Measurements from ENCODE around the gene DAPK2. TPM values are rescaled to one million over a fixed set of nuclear protein-coding genes. Genes with fewer than 3 reads are reported as not detected.

Gene DAPK2
- total and polyA plus RNA-seq, 4 donors, result 2.0 to 8.1 (median 7.0) TPM

DNA sequence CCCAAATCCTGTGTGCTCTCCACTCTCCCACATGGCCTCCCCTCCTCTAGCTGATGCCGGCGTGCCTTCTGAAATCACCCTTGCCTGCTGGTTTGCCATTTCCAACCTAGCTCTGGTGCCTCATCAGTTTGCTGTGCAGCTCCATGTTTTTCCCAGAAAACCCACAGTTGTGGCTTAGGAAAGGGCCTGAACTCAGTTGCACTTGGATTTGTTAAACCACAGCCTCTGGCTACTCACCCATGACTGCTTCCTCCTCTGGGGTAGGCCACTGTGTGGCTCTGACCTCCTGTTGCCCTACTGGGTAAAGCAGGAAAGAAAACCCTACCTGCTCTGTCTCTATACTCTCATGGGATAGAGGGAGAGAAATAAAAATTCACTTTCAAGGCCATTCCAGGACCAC is 97.3 kb downstream of the DAPK2 start:
- WGBS, 2 donors, result 97 to 98% methylated on average over 2 of the region's 2 CpGs
- H3K4me1 ChIP-seq (ENCODE audit: control insufficient read depth in 1 of 2, insufficient read depth in 2 of 2, low read length in 2 of 2), result no peaks in the 10 kb centered on the region
- no peak for ATAC-seq (ENCODE audit: low FRiP score)
- no peak overlapping the region for H3K27ac ChIP-seq (ENCODE audit: low read depth in 1 of 2, low read length in 2 of 2)
- H3K27me3 ChIP-seq (ENCODE audit: control insufficient read depth in 1 of 2, insufficient read depth in 2 of 2, low read length in 1 of 2), result no peaks in the 10 kb centered on the region
- peak in 1 of 2 donors; percentile 38 for DNase-seq
- no peaks in the 10 kb centered on the region for H3K36me3 ChIP-seq (ENCODE audit: control insufficient read depth in 1 of 2, insufficient read depth in 2 of 2, low read length in 1 of 2)
- intact Hi-C loops (cut with DNase I), result no loop called here
- H3K4me3 ChIP-seq (ENCODE audit: low read length in 2 of 2), result no peak overlapping the region
- H3K9me3 ChIP-seq (ENCODE audit: control insufficient read depth, low read length), result no peaks in the 10 kb centered on the region

DNA sequence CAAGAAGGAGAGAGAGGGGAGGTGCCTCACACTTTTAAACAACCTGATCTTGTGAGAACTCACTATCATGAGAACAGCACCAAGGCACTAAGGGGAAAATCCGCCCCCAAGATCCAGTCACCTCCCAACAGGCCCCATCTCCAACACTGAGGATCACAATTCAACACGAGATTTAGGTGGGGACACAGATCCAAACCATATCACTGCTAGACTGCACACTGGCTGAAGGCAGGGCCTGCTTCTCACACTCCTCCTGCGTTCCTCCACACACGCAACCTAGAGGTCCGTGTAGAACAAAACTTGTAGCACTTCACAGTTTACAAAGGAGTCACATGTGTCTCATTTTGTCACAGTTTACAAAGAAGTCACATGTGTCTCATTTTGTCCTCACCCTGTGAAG is 97.8 kb downstream of the DAPK2 start:
- WGBS, 2 donors, result 96 to 97% methylated on average over 5 of the region's 5 CpGs
- peak in 1 of 2 donors; percentile 23 for DNase-seq

DNA sequence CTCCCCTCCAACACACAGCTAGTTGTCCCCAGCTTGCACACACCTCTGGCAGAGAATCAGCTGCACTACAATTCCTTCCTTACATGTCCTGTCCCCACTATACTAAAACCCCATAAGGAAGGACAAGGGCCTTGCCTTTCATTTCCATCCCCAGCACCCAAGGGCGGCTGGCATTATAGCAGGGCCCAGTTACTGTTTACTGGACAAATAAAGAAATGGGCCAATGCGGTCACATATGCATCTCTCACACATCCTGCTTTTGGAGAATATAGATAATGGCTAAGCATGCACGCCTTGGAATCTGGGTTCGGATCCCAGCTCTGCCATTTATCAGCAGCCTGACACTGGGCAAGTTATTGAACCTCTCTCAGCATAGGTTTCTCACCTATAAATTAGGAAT is 99.1 kb downstream of the DAPK2 start:
- ATAC-seq (ENCODE audit: low FRiP score) (no peak), DNase-seq (peak in 1 of 2 donors; percentile 23)
- Histone ChIP-seq H3K4me3 (ENCODE audit: low read length in 2 of 2) (no peak overlapping the region), H3K4me1 (ENCODE audit: control insufficient read depth in 1 of 2, insufficient read depth in 2 of 2, low read length in 2 of 2) (no peaks in the 10 kb centered on the region), H3K36me3 (ENCODE audit: control insufficient read depth in 1 of 2, insufficient read depth in 2 of 2, low read length in 1 of 2) (no peaks in the 10 kb centered on the region), H3K27ac (ENCODE audit: low read depth in 1 of 2, low read length in 2 of 2) (no peak overlapping the region), H3K9me3 (ENCODE audit: control insufficient read depth, low read length) (no peaks in the 10 kb centered on the region), H3K27me3 (ENCODE audit: control insufficient read depth in 1 of 2, insufficient read depth in 2 of 2, low read length in 1 of 2) (no peaks in the 10 kb centered on the region)
- WGBS, 2 donors, result 96 to 97% methylated on average over 4 of the region's 4 CpGs
- intact Hi-C loops (cut with DNase I), result no loop called here

More for the DNA sequence above, 97.8 kb downstream of the DAPK2 start:
- H3K27me3 ChIP-seq (ENCODE audit: control insufficient read depth in 1 of 2, insufficient read depth in 2 of 2, low read length in 1 of 2), result no peaks in the 10 kb centered on the region
- H3K27ac ChIP-seq (ENCODE audit: low read depth in 1 of 2, low read length in 2 of 2), result no peak overlapping the region
- no peak for ATAC-seq (ENCODE audit: low FRiP score)
- H3K36me3 ChIP-seq (ENCODE audit: control insufficient read depth in 1 of 2, insufficient read depth in 2 of 2, low read length in 1 of 2), result no peaks in the 10 kb centered on the region
- H3K4me1 ChIP-seq (ENCODE audit: control insufficient read depth in 1 of 2, insufficient read depth in 2 of 2, low read length in 2 of 2), result no peaks in the 10 kb centered on the region
- H3K4me3 ChIP-seq (ENCODE audit: low read length in 2 of 2), result no peak overlapping the region
- no peaks in the 10 kb centered on the region for H3K9me3 ChIP-seq (ENCODE audit: control insufficient read depth, low read length)
- intact Hi-C loops (cut with DNase I), result no loop called here

DNA sequence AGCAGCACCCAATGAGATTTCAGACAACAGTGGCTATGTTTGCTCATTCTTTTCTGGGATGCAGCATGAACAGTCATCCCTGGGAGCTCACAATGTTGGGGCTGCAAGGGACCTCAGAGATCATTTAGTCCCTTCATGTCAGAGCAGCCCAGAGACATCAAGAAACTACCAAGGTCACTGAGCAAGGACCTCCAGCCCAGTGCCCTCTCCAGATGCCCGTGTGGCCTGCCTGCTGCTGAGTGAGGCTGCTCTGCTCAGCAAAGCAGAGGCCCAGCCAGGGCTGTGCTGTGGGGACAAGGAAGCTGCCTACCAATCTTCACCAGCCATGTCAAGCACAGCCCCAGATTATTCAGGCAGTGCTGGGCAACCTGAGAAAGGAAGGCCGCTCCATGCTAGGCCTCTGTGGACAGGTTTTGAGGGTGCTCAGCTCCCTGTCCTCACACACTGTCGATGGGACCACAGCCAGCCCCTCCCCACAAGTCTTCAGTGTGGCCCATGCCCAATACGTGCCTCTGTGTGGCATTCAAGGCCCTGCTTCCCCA is 99.7 kb downstream of the DAPK2 start:
- DNase-seq (peak in 1 of 2 donors; percentile 51), ATAC-seq (ENCODE audit: low FRiP score) (no peak)
- no peaks in the 10 kb centered on the region for H3K36me3 ChIP-seq (ENCODE audit: control insufficient read depth in 1 of 2, insufficient read depth in 2 of 2, low read length in 1 of 2)
- no peaks in the 10 kb centered on the region for H3K4me1 ChIP-seq (ENCODE audit: control insufficient read depth in 1 of 2, insufficient read depth in 2 of 2, low read length in 2 of 2)
- WGBS, 2 donors, result 91 to 93% methylated on average over 4 of the region's 4 CpGs
- H3K9me3 ChIP-seq (ENCODE audit: control insufficient read depth, low read length), result no peaks in the 10 kb centered on the region
- H3K27ac ChIP-seq (ENCODE audit: low read depth in 1 of 2, low read length in 2 of 2), result no peak overlapping the region
- no peak overlapping the region for H3K4me3 ChIP-seq (ENCODE audit: low read length in 2 of 2)
- H3K27me3 ChIP-seq (ENCODE audit: control insufficient read depth in 1 of 2, insufficient read depth in 2 of 2, low read length in 1 of 2), result no peaks in the 10 kb centered on the region
- intact Hi-C loops (cut with DNase I), result no loop called here

DNA sequence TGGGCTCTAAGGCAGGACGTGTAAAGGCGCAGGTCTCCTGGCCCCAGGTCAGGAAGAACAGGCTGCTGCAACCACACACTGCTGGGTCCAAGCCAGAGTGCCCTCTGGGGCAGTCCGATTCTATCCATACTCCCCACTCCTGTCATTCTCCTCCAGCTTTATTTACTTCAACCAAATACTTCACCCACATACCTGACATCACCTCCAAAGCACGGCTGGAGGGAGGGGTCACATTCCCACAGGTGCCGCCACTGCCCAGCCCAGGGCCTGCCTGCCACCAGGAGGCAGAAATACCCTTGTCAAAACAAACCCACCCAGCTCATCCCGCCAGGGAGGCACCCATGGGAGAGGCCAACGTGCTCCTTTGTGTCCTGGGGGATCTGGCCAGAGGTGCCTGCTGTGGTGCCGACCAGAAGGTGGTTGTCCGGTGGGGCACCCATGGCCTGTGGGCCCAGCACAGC is 100.4 kb downstream of the DAPK2 start:
- no peaks in the 10 kb centered on the region for H3K9me3 ChIP-seq (ENCODE audit: control insufficient read depth, low read length)
- 93 to 94% methylated on average over 9 of the region's 9 CpGs for WGBS, 2 donors
- H3K4me1 ChIP-seq (ENCODE audit: control insufficient read depth in 1 of 2, insufficient read depth in 2 of 2, low read length in 2 of 2), result no peaks in the 10 kb centered on the region
- no peaks in the 10 kb centered on the region for H3K36me3 ChIP-seq (ENCODE audit: control insufficient read depth in 1 of 2, insufficient read depth in 2 of 2, low read length in 1 of 2)
- H3K4me3 ChIP-seq (ENCODE audit: low read length in 2 of 2), result no peak overlapping the region
- intact Hi-C loops (cut with DNase I), result no loop called here
- DNase-seq (peak in 1 of 2 donors; percentile 65), ATAC-seq (ENCODE audit: low FRiP score) (no peak)
- H3K27me3 ChIP-seq (ENCODE audit: control insufficient read depth in 1 of 2, insufficient read depth in 2 of 2, low read length in 1 of 2), result no peaks in the 10 kb centered on the region
- no peak overlapping the region for H3K27ac ChIP-seq (ENCODE audit: low read depth in 1 of 2, low read length in 2 of 2)

DNA sequence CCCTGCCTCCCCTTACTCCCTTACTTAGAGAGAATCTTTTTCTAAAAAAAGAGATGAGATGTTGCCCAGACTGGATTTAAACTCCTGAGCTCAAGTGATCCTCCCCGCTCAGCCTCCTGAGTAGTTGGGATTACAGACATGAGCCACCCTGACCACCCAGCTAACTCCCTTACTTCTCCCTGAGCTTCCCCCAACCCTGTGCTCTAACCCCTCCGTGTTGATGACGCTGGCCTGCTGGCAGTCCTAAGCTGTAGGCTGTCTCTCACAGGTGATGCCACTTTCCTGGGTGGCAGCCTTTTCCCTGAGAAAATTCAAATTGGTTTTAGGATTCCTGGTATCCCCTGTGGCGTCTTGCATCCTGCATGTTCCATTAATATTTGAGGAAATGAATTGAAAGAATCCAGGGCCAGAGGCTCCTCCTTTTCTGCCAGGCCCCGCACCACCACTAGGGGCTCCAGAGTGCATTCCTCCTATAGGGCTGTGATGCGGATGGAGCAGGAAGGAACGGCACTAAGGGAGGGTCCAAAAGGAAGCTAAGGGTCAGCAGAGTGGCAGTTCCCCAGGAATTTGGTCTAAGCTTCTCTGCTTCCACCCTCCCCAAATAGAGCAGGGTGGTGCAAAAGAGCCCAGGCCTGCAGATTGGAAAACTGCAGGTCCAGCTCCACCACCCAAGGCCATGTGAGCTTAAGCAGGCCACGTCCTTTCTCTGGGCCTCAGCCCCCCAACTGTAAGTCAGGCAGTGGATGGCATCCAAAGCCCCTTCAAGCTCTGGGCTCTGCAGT is 101.1 kb downstream of the DAPK2 start:
- peak; percentile 68 for ATAC-seq (ENCODE audit: low FRiP score)
- intact Hi-C loops (cut with DNase I), result no loop called here
- DNase-seq, result peak; percentile 78 to 91
- Histone ChIP-seq H3K36me3 (ENCODE audit: control insufficient read depth in 1 of 2, insufficient read depth in 2 of 2, low read length in 1 of 2) (no peaks in the 10 kb centered on the region), H3K9me3 (ENCODE audit: control insufficient read depth, low read length) (no peaks in the 10 kb centered on the region), H3K4me1 (ENCODE audit: control insufficient read depth in 1 of 2, insufficient read depth in 2 of 2, low read length in 2 of 2) (no peaks in the 10 kb centered on the region), H3K4me3 (ENCODE audit: low read length in 2 of 2) (no peak overlapping the region), H3K27ac (ENCODE audit: low read depth in 1 of 2, low read length in 2 of 2) (no peak overlapping the region), H3K27me3 (ENCODE audit: control insufficient read depth in 1 of 2, insufficient read depth in 2 of 2, low read length in 1 of 2) (no peaks in the 10 kb centered on the region)
- WGBS, 2 donors, result 49 to 52% methylated on average over 8 of the region's 8 CpGs

DNA sequence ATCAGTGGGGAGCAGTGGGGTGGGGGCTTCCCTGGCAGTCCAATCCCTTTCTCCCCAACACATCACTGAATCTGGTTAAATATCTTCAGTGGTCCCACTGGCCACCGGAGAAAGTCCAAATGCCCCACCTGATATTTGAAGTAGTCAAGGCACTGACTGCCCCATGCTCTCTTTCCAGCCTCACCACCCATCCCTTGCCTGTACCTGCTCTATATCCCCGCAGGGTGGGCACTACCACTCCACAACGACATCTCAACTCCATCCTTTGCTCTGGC is 101.7 kb downstream of the DAPK2 start:
- Histone ChIP-seq H3K27me3 (ENCODE audit: control insufficient read depth in 1 of 2, insufficient read depth in 2 of 2, low read length in 1 of 2) (no peaks in the 10 kb centered on the region), H3K4me3 (ENCODE audit: low read length in 2 of 2) (no peak overlapping the region), H3K9me3 (ENCODE audit: control insufficient read depth, low read length) (no peaks in the 10 kb centered on the region), H3K36me3 (ENCODE audit: control insufficient read depth in 1 of 2, insufficient read depth in 2 of 2, low read length in 1 of 2) (no peaks in the 10 kb centered on the region), H3K4me1 (ENCODE audit: control insufficient read depth in 1 of 2, insufficient read depth in 2 of 2, low read length in 2 of 2) (no peaks in the 10 kb centered on the region), H3K27ac (ENCODE audit: low read depth in 1 of 2, low read length in 2 of 2) (no peak overlapping the region)
- no peak for ATAC-seq (ENCODE audit: low FRiP score)
- intact Hi-C loops (cut with DNase I), result loop anchor here in 1 of 2 donors (5.0 kb wide), 1 partner anchor 103 kb away; the partner anchor contains the start of gene DAPK2
- 85 to 89% methylated on average over 3 of the region's 3 CpGs for WGBS, 2 donors
- peak in 1 of 2 donors; percentile 22 for DNase-seq

DNA sequence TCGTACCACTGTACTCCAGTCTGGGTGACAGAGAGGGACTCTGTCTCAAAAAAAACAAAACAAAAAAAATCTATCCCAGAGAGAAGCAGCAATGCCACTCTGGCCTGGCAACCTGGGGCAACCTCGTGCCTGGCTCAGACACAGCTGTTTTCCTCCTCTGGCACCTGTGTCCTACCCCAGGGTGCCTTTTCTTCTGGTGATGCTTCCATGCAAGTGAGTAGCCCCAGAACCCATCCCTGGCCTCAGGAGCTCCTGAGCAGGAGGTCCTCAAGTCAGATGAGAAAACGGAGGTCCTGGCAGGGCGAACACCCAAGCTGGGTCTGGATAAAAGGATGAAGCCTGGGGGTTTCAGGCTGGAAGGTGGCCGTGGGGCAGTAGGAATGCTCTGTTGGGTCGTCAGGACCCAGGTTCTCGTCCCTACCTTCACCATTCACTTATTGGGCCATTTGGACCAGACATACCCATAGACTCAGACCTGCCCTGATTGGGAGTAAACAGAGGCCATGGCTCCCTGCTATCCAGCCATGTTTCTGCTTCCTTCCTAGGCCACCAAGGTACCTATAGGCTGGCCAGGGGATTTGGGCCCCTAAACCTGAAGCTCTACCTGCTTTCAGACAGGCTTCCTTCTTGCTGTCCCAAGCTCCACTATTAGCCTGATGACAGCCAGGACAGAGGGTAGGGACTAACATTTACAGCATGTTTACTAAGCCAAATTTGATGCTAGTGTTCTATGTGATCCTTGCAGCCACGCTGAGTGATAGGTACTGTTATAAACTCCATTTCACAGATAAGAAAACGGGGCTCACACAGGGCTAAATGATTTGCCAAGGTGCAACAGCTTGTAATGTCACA is 102.2 kb downstream of the DAPK2 start:
- H3K36me3 ChIP-seq (ENCODE audit: control insufficient read depth in 1 of 2, insufficient read depth in 2 of 2, low read length in 1 of 2), result no peaks in the 10 kb centered on the region
- no peaks in the 10 kb centered on the region for H3K4me1 ChIP-seq (ENCODE audit: control insufficient read depth in 1 of 2, insufficient read depth in 2 of 2, low read length in 2 of 2)

More for the DNA sequence above, 102.2 kb downstream of the DAPK2 start:
- 82 to 91% methylated on average over 9 of the region's 9 CpGs for WGBS, 2 donors
- peak in 1 of 2 donors; percentile 60 for DNase-seq
- ATAC-seq (ENCODE audit: low FRiP score), result no peak
- intact Hi-C loops (cut with DNase I), result loop anchor here in 1 of 2 donors (5.0 kb wide), 1 partner anchor 103 kb away; the partner anchor contains the start of gene DAPK2
- Histone ChIP-seq H3K4me3 (ENCODE audit: low read length in 2 of 2) (no peak overlapping the region), H3K9me3 (ENCODE audit: control insufficient read depth, low read length) (no peaks in the 10 kb centered on the region), H3K27ac (ENCODE audit: low read depth in 1 of 2, low read length in 2 of 2) (no peak overlapping the region), H3K27me3 (ENCODE audit: control insufficient read depth in 1 of 2, insufficient read depth in 2 of 2, low read length in 1 of 2) (no peaks in the 10 kb centered on the region)
